ENCODE data around the gene GPR137C.
A peak's percentile ranks its signal among the peaks of the same experiment; 100 is the strongest.

The GPR137C gene

GRCh38 chr14:52552063-52552988, at the start of gene GPR137C, which contains the start of gene TXNDC16:
TSS of gene GPR137C (plus strand) at chr14:52552836. CDS start at chr14:52553148, 312 bp downstream.
TSS of gene TXNDC16 (minus strand) at chr14:52552505. CDS start at chr14:52543557, 8,948 bp downstream.
- DNase-seq (ENCODE audit: low read depth in 2 of 3, low spot score in 2 of 3): peak; percentile 86 to 98 (median 96)

GRCh38 chr14:52513249-52513648, 39.4 kb upstream of the GPR137C start:
- no peak for DNase-seq (ENCODE audit: low read depth in 2 of 3, low spot score in 2 of 3)

GRCh38 chr14:52514046-52514811, 38.4 kb upstream of the GPR137C start:
- DNase-seq (ENCODE audit: low read depth in 2 of 3, low spot score in 2 of 3): no peak

GRCh38 chr14:52522033-52522432, 30.6 kb upstream of the GPR137C start:
- DNase-seq (ENCODE audit: low read depth in 2 of 3, low spot score in 2 of 3): no peak

- no peak for DNase-seq (ENCODE audit: low read depth in 2 of 3, low spot score in 2 of 3)
These were observed 29.9 kb upstream of the GPR137C start for GRCh38 chr14:52522581-52523345.

GRCh38 chr14:52527052-52527451, 25.6 kb upstream of the GPR137C start:
- DNase-seq (ENCODE audit: low read depth in 2 of 3, low spot score in 2 of 3): no peak

- DNase-seq (ENCODE audit: low read depth in 2 of 3, low spot score in 2 of 3): no peak
These were observed 21.2 kb upstream of the GPR137C start for GRCh38 chr14:52531481-52531880.

GRCh38 chr14:52536269-52536668, 16.4 kb upstream of the GPR137C start:
- DNase-seq (ENCODE audit: low read depth in 2 of 3, low spot score in 2 of 3): no peak

- no peak for DNase-seq (ENCODE audit: low read depth in 2 of 3, low spot score in 2 of 3)
These were observed 14.0 kb upstream of the GPR137C start for GRCh38 chr14:52538623-52539022.

GRCh38 chr14:52545584-52546317, 6.9 kb upstream of the GPR137C start:
- DNase-seq (ENCODE audit: low read depth in 2 of 3, low spot score in 2 of 3): no peak

GRCh38 chr14:52546318-52546670, 6.3 kb upstream of the GPR137C start:
- DNase-seq (ENCODE audit: low read depth in 2 of 3, low spot score in 2 of 3): no peak

GRCh38 chr14:52547027-52547426, 5.6 kb upstream of the GPR137C start:
- no peak for DNase-seq (ENCODE audit: low read depth in 2 of 3, low spot score in 2 of 3)

- no peak for DNase-seq (ENCODE audit: low read depth in 2 of 3, low spot score in 2 of 3)
These were observed 5.1 kb upstream of the GPR137C start for GRCh38 chr14:52547526-52547925.

GRCh38 chr14:52550661-52551060, 2.0 kb upstream of the GPR137C start:
- DNase-seq (ENCODE audit: low read depth in 2 of 3, low spot score in 2 of 3): no peak

GRCh38 chr14:52551205-52551604, 1.4 kb upstream of the GPR137C start:
- DNase-seq (ENCODE audit: low read depth in 2 of 3, low spot score in 2 of 3): no peak

- no peak for DNase-seq (ENCODE audit: low read depth in 2 of 3, low spot score in 2 of 3)
These were observed 957 bp upstream of the GPR137C start for GRCh38 chr14:52551696-52552062.

GRCh38 chr14:52553002-52553670, 500 bp downstream of the GPR137C start:
- peak; percentile 6 to 12 (median 7) for DNase-seq (ENCODE audit: low read depth in 2 of 3, low spot score in 2 of 3)

- peak; percentile 39 to 46 (median 40) for DNase-seq (ENCODE audit: low read depth in 2 of 3, low spot score in 2 of 3)
These were observed 1.3 kb downstream of the GPR137C start for GRCh38 chr14:52553671-52554575.

GRCh38 chr14:52558688-52559087, 6.1 kb downstream of the GPR137C start:
- DNase-seq (ENCODE audit: low read depth in 2 of 3, low spot score in 2 of 3): no peak

Data from activated CD8-positive, alpha-beta memory T cell treated with anti-CD3 and anti-CD28 coated beads for 48 hours (primary cell).